ENCODE data around the gene MEGF8.

- TF ChIP-seq TOX (CRISPR knock-in tag; IDR thresholded peaks at IDR 0.05; ENCODE audit: borderline replicate concordance) (no peak), ZNF8 (CRISPR knock-in tag; IDR thresholded peaks at IDR 0.05) (no peak), GLIS3 (CRISPR knock-in tag; IDR thresholded peaks at IDR 0.05) (no peak)
- TF ChIP-seq, protein P1, sequence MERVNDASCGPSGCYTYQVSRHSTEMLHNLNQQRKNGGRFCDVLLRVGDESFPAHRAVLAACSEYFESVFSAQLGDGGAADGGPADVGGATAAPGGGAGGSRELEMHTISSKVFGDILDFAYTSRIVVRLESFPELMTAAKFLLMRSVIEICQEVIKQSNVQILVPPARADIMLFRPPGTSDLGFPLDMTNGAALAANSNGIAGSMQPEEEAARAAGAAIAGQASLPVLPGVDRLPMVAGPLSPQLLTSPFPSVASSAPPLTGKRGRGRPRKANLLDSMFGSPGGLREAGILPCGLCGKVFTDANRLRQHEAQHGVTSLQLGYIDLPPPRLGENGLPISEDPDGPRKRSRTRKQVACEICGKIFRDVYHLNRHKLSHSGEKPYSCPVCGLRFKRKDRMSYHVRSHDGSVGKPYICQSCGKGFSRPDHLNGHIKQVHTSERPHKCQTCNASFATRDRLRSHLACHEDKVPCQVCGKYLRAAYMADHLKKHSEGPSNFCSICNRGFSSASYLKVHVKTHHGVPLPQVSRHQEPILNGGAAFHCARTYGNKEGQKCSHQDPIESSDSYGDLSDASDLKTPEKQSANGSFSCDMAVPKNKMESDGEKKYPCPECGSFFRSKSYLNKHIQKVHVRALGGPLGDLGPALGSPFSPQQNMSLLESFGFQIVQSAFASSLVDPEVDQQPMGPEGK (CRISPR knock-in tag; IDR thresholded peaks at IDR 0.05; ENCODE audit: borderline replicate concordance) = no peak
These were observed 19.0 kb downstream of the MEGF8 start for GRCh38 chr19:42344336-42344893.

All from SK-N-SH treated with all-trans-retinoic acid at 6 μM for 48 hours (cell line).